ENCODE results near the gene SAXO1.

Gene SAXO1

GRCh38 chr9:18910435-18910834, 122.6 kb downstream of the SAXO1 start:
- CTCF ChIA-PET, result interaction anchor here (1.6 kb wide), 1 partner anchor 16 kb away, joined by 3 read pairs; no protein-coding TSS in a partner anchor
- no peak for DNase-seq (ENCODE audit: extremely low spot score)
- no peak for TF ChIP-seq CTCF (IDR thresholded peaks at IDR 0.05; ENCODE audit: control extremely low read depth, extremely low read depth, low read depth, missing control alignments)
- POLR2A ChIA-PET, result no interaction called here

- no peak for DNase-seq (ENCODE audit: extremely low spot score)
- ChIA-PET CTCF (interaction anchor here (1.5 to 1.6 kb wide), 2 partner anchors 8 to 17 kb away, joined by 3 read pairs; no protein-coding TSS in a partner anchor), POLR2A (no interaction called here)
- TF ChIP-seq CTCF (IDR thresholded peaks at IDR 0.05; ENCODE audit: control extremely low read depth, extremely low read depth, low read depth, missing control alignments), result no peak
These were observed 123.6 kb downstream of the SAXO1 start for GRCh38 chr9:18909140-18910018.

- CTCF ChIA-PET, result interaction anchor here (1.5 kb wide), 1 partner anchor 9 kb away, joined by 3 read pairs; no protein-coding TSS in a partner anchor
- DNase-seq (ENCODE audit: extremely low spot score), result no peak
- no peak for TF ChIP-seq CTCF (IDR thresholded peaks at IDR 0.05; ENCODE audit: control extremely low read depth, extremely low read depth, low read depth, missing control alignments)
- POLR2A ChIA-PET, result no interaction called here
These were observed 124.9 kb downstream of the SAXO1 start for GRCh38 chr9:18907927-18908625.

- ChIA-PET CTCF (no interaction called here), POLR2A (no interaction called here)
- TF ChIP-seq CTCF (IDR thresholded peaks at IDR 0.05; ENCODE audit: control extremely low read depth, extremely low read depth, low read depth, missing control alignments), result no peak
- DNase-seq (ENCODE audit: extremely low spot score), result no peak
These were observed 126.2 kb downstream of the SAXO1 start for GRCh38 chr9:18906656-18907395.

- ChIA-PET POLR2A (no interaction called here), CTCF (no interaction called here)
- no peak for TF ChIP-seq CTCF (IDR thresholded peaks at IDR 0.05; ENCODE audit: control extremely low read depth, extremely low read depth, low read depth, missing control alignments)
- no peak for DNase-seq (ENCODE audit: extremely low spot score)
These were observed 127.0 kb downstream of the SAXO1 start for GRCh38 chr9:18905883-18906629.
